Endothelial cell of umbilical vein (primary cell): ENCODE data around the gene AIF1L. TPM values are rescaled to one million over a fixed set of nuclear protein-coding genes. Genes with fewer than 3 reads are reported as not detected.

Experiments
- BruUV-seq: library from RNA; stranded (reverse); fragments of 400-500 nt; replicated peaks from 2 replicates; lab custom pipeline; 2021; lab: Mats Ljungman, UMichigan
- CTCF ChIA-PET: fragments of 300-600, 350-600 bp; sonication (Branson Sonifier 250); formaldehyde crosslinking; loops from one replicate; lab custom pipeline; 2021; ENCODE audit warnings: antibody characterized with exemption, inconsistent platforms; lab: Charles Lee
- POLR2A ChIA-PET: fragments of 300-600, 350-600 bp; sonication (Branson Sonifier 250); formaldehyde crosslinking; loops from one replicate; lab custom pipeline; 2021; ENCODE audit warnings: antibody characterized with exemption, inconsistent platforms; lab: Charles Lee
- DNase-seq: peaks from one replicate; pipeline ENCODE4 v3.0.0-alpha.2; 2011; ENCODE audit warnings: low read depth, low spot score
- FAIRE-seq: peaks from 2 replicates; lab custom pipeline; 2011; peaks lifted over from hg19 to GRCh38; lab: Jason Lieb, UNC
- H2AFZ ChIP-seq: 2 replicates; pipeline ENCODE4 v1.6.0; 2012; ENCODE audit warnings: low read depth, low read length, control low read depth, inconsistent platforms
- H3K27ac ChIP-seq: 2 replicates; pipeline ENCODE4 v1.5.1; 2011; ENCODE audit warnings: low read depth, mild to moderate bottlenecking, control low read depth, low read length, moderate library complexity; ENCODE audit not compliant: insufficient read depth
- H3K27me3 ChIP-seq, 2 experiments: 2 replicates each; pipeline versions ENCODE4 v1.6.0 to v1.6.1; 2011; ENCODE audit warnings: low read length in 2 of 2, mixed read lengths in 1 of 2; ENCODE audit not compliant: control insufficient read depth in 2 of 2, insufficient read depth in 2 of 2
- H3K36me3 ChIP-seq, 2 experiments: 2 replicates in 1 of 2; 3 replicates in 1 of 2; pipeline ENCODE4 v1.5.1; 2011; ENCODE audit warnings: low read length in 2 of 2, mild to moderate bottlenecking in 1 of 2, moderate library complexity in 1 of 2; ENCODE audit not compliant: control insufficient read depth in 2 of 2, insufficient read depth in 2 of 2; ENCODE audit errors: extremely low read depth in 1 of 2
- H3K4me1 ChIP-seq: 3 replicates; pipeline ENCODE4 v1.5.1; 2011; ENCODE audit warnings: mild to moderate bottlenecking, low read length; ENCODE audit not compliant: control insufficient read depth, insufficient read depth; ENCODE audit errors: extremely low read depth
- H3K4me2 ChIP-seq: 2 replicates; pipeline ENCODE4 v1.6.1; 2011; ENCODE audit warnings: low read length, control low read depth, mixed read lengths; ENCODE audit not compliant: insufficient read depth
- H3K4me3 ChIP-seq, 3 experiments: fragments of 200-600 bp in 1 of 3; sonication (generic), shearing (Covaris generic) in 1 of 3; replicated peaks in 1 of 3; 2 replicates each; pipeline ENCODE4 v1.5.1; 2011 to 2016; ENCODE audit warnings: control low read depth in 3 of 3, low read length in 3 of 3, mild to moderate bottlenecking in 2 of 3, inconsistent platforms in 1 of 3, low read depth in 1 of 3, moderate library complexity in 1 of 3; ENCODE audit not compliant: insufficient read depth in 1 of 3
- H3K79me2 ChIP-seq: 2 replicates; pipeline ENCODE4 v1.6.0; 2012; ENCODE audit warnings: low read length, inconsistent platforms; ENCODE audit not compliant: control insufficient read depth, insufficient read depth
- H3K9ac ChIP-seq: replicated peaks from 2 replicates; pipeline ENCODE3; 2011; ENCODE audit warnings: low read length, control low read depth; ENCODE audit not compliant: insufficient read depth; ENCODE audit errors: extremely low read depth
- H3K9me1 ChIP-seq: replicated peaks from 3 replicates; pipeline ENCODE4 v1.6.0; 2011; ENCODE audit warnings: mild to moderate bottlenecking, low read length; ENCODE audit not compliant: control insufficient read depth, insufficient read depth; ENCODE audit errors: extremely low read depth
- H3K9me3 ChIP-seq: replicated peaks from 2 replicates; pipeline ENCODE4 v1.5.1; 2012; ENCODE audit warnings: low read length, inconsistent platforms; ENCODE audit not compliant: control insufficient read depth, insufficient read depth
- H4K20me1 ChIP-seq: replicated peaks from 2 replicates; pipeline ENCODE3; 2011; ENCODE audit warnings: mild to moderate bottlenecking, low read length; ENCODE audit not compliant: control insufficient read depth, insufficient read depth; ENCODE audit errors: extremely low read depth
- EZH2 ChIP-seq: IDR thresholded peaks from 2 replicates; pipeline ENCODE4 v1.6.1; 2012; ENCODE audit warnings: borderline replicate concordance, low read depth, mild to moderate bottlenecking, moderate library complexity, low read length, inconsistent platforms; ENCODE audit not compliant: severe bottlenecking
- FOS ChIP-seq: IDR thresholded peaks from 2 replicates; pipeline ENCODE4 v1.6.1; 2011; ENCODE audit warnings: mild to moderate bottlenecking, low read length, moderate library complexity, borderline replicate concordance; ENCODE audit not compliant: insufficient read depth
- GATA2 ChIP-seq: IDR thresholded peaks from 2 replicates; pipeline ENCODE4 v1.7.0; 2011; ENCODE audit warnings: low read depth, mild to moderate bottlenecking, moderate library complexity, mixed read lengths, low read length; ENCODE audit not compliant: insufficient read length, insufficient read depth
- JUN ChIP-seq: IDR thresholded peaks from 2 replicates; pipeline ENCODE4 v1.6.1; 2011; ENCODE audit warnings: borderline replicate concordance, low read depth; ENCODE audit not compliant: insufficient read length, insufficient read depth
- MAX ChIP-seq: IDR thresholded peaks from 2 replicates; pipeline ENCODE4 v1.6.1; 2011; ENCODE audit not compliant: insufficient read depth, insufficient read length
- MYC ChIP-seq: IDR thresholded peaks from one replicate; pipeline ENCODE4 v1.6.1; 2011; ENCODE audit warnings: mild to moderate bottlenecking, low read depth, low read length
- POLR2A ChIP-seq: IDR thresholded peaks from 2 replicates; pipeline ENCODE4 v1.6.1; 2012; ENCODE audit warnings: low read depth, mild to moderate bottlenecking, control low read depth, low read length
- POLR2AphosphoS5 ChIP-seq: IDR thresholded peaks from 2 replicates; pipeline ENCODE4 v1.6.1; 2012; ENCODE audit warnings: low read depth, mild to moderate bottlenecking, control low read depth, low read length, moderate library complexity; ENCODE audit not compliant: insufficient read depth
- dilution Hi-C: fragments of 300-500 bp; cut with MboI; formaldehyde crosslinking; loops from one replicate; pipeline ENCODE4 v1.15.0; 2019; ENCODE audit warnings: low sequenced_read_pairs; ENCODE audit not compliant: extremely low pct_ligation_motif_present
- intact Hi-C: fragments of 100-400 bp; cut with micrococcal nuclease; formaldehyde crosslinking; loops from one replicate; pipeline ENCODE4 v1.10.0; 2022
- polyA plus RNA-seq, 4 experiments: library from polyadenylated mRNA; depleted of rRNA in 3 of 4; stranded (reverse) in 3 of 4; unstranded in 1 of 4; fragments of >200 nt; gene quantifications; 2 replicates each; pipeline versions ENCODE4 v1.2.1 to v1.2.3, GENCODE V29; 2011 to 2012; ENCODE audit warnings: missing spikeins in 1 of 4
- total RNA-seq: library from RNA; stranded (reverse); gene quantifications from 2 replicates; pipeline ENCODE4 v1.2.3, GENCODE V29; 2021
- TF ChIP-seq, protein P1 (sequence below), 2 donors: IDR thresholded peaks; 1 replicate in 1 of 2; 2 replicates in 1 of 2; pipeline ENCODE4 v1.5.1; 2011; ENCODE audit warnings: low read length in 2 of 2, mild to moderate bottlenecking in 2 of 2, moderate library complexity in 2 of 2, control low read depth in 1 of 2, inconsistent platforms in 1 of 2, low read depth in 1 of 2; ENCODE audit not compliant: insufficient read depth in 1 of 2; ENCODE audit errors: extremely low read depth in 1 of 2

AIF1L gene
- total and polyA plus RNA-seq, 2 donors (not counting 3 experiments of a cell fraction or from before 2014, with no cell fraction given) = 17.8 to 39.7 TPM

DNA sequence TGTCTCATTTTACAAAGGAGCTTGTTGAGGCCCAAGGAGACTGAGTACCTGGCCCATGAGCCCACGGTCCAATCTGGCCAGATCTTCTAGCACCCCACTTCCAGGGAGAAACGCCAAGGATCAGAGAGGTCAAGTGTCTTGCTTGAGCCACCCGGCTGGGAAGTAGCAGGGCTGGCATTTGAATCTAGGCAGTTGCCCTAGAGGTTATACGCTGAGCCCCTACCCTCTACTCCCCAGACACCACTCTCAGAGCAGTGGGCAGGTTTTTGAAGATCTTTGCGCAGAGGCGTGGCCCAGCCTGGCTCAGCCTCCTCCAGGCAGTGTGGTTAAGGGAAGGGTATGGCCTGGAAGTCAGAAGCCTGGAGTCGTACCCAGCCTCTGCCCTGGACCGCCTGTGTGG is 23.3 kb downstream of the AIF1L start:
- peaks cover 23% of the 10 kb centered on the region for H3K4me1 ChIP-seq
- ChIA-PET CTCF (no interaction called here), POLR2A (interaction anchor here (0.7 kb wide), 1 partner anchor 24 kb away, joined by 5 read pairs; no protein-coding TSS in a partner anchor)
- no TSS peak for BruUV-seq
- H3K27ac ChIP-seq = no peak overlapping the region
- no peak overlapping the region for H3K4me3 ChIP-seq
- no peak for DNase-seq
- H3K4me2 ChIP-seq = no peak overlapping the region
- no peaks in the 10 kb centered on the region for H3K9me1 ChIP-seq
- H4K20me1 ChIP-seq = no peaks in the 10 kb centered on the region
- no peak overlapping the region for H2AFZ ChIP-seq
- no peak overlapping the region for H3K9ac ChIP-seq
- H3K27me3 ChIP-seq = no peaks in the 10 kb centered on the region
- intact Hi-C loops = no loop called here
- TF ChIP-seq FOS (no peak), POLR2A (no peak), MYC (no peak), MAX (no peak), POLR2AphosphoS5 (no peak)
- FAIRE-seq = no peak
- dilution Hi-C loops = no loop called here
- H3K36me3 ChIP-seq = peaks cover 0 to 2% of the 10 kb centered on the region in 2 experiments
- no peaks in the 10 kb centered on the region for H3K9me3 ChIP-seq
- no peaks in the 10 kb centered on the region for H3K79me2 ChIP-seq

DNA sequence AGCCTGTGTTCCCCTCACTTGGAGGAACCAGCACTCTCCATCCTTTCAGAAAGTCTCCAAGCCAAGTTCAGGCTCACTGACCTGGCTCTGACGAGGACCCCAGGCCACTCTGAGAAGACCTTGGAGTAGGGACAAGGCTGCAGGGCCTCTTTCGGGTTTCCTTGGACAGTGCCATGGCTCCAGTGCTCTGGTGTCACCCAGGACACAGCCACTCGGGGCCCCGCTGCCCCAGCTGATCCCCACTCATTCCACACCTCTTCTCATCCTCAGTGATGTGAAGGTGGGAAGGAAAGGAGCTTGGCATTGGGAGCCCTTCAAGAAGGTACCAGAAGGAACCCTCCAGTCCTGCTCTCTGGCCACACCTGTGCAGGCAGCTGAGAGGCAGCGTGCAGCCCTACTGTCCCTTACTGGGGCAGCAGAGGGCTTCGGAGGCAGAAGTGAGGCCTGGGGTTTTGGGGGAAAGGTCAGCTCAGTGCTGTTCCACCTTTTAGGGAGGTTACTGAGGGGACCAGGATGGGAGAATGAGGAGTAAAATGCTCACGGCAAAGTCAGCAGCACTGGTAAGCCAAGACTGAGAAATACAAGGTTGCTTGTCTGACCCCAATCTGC is 24.4 kb downstream of the AIF1L start:
- no peak overlapping the region for H3K9ac ChIP-seq
- dilution Hi-C loops (no loop called here), intact Hi-C loops (no loop called here)
- no peak overlapping the region for H3K27ac ChIP-seq
- DNase-seq (no peak), FAIRE-seq (no peak)
- BruUV-seq = no TSS peak
- no peaks in the 10 kb centered on the region for H3K9me1 ChIP-seq
- H3K4me1 ChIP-seq = peaks cover 27% of the 10 kb centered on the region
- no peaks in the 10 kb centered on the region for H3K9me3 ChIP-seq
- H2AFZ ChIP-seq = no peak overlapping the region
- CTCF ChIA-PET = no interaction called here
- H3K4me3 ChIP-seq = no peak overlapping the region
- H3K79me2 ChIP-seq = peaks cover 2% of the 10 kb centered on the region
- TF ChIP-seq, protein P1, sequence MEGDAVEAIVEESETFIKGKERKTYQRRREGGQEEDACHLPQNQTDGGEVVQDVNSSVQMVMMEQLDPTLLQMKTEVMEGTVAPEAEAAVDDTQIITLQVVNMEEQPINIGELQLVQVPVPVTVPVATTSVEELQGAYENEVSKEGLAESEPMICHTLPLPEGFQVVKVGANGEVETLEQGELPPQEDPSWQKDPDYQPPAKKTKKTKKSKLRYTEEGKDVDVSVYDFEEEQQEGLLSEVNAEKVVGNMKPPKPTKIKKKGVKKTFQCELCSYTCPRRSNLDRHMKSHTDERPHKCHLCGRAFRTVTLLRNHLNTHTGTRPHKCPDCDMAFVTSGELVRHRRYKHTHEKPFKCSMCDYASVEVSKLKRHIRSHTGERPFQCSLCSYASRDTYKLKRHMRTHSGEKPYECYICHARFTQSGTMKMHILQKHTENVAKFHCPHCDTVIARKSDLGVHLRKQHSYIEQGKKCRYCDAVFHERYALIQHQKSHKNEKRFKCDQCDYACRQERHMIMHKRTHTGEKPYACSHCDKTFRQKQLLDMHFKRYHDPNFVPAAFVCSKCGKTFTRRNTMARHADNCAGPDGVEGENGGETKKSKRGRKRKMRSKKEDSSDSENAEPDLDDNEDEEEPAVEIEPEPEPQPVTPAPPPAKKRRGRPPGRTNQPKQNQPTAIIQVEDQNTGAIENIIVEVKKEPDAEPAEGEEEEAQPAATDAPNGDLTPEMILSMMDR (IDR thresholded peaks at IDR 0.05; ENCODE audit: extremely low read depth in 1 of 2, insufficient read depth in 1 of 2, low read depth in 1 of 2, low read length in 2 of 2) = no peak
- no peak for TF ChIP-seq MAX
- TF ChIP-seq EZH2 = no peak
- TF ChIP-seq POLR2AphosphoS5 = no peak
- no peak for TF ChIP-seq POLR2A
- TF ChIP-seq JUN = no peak
- TF ChIP-seq FOS = no peak
- no peak for TF ChIP-seq GATA2
- no peak for TF ChIP-seq MYC
- H3K4me2 ChIP-seq = no peak overlapping the region
- H3K36me3 ChIP-seq = peaks cover 0 to 2% of the 10 kb centered on the region in 2 experiments
- no peaks in the 10 kb centered on the region for H3K27me3 ChIP-seq
- POLR2A ChIA-PET = no interaction called here
- H4K20me1 ChIP-seq = no peaks in the 10 kb centered on the region
